ENCODE measurements around the gene MAPK9. TPM values are rescaled to one million over a fixed set of nuclear protein-coding genes. Genes with fewer than 3 reads are reported as not detected.

The MAPK9 gene
- polyA plus RNA-seq, 4 donors, result 34.8 to 48.4 (median 43.9) TPM

DNA sequence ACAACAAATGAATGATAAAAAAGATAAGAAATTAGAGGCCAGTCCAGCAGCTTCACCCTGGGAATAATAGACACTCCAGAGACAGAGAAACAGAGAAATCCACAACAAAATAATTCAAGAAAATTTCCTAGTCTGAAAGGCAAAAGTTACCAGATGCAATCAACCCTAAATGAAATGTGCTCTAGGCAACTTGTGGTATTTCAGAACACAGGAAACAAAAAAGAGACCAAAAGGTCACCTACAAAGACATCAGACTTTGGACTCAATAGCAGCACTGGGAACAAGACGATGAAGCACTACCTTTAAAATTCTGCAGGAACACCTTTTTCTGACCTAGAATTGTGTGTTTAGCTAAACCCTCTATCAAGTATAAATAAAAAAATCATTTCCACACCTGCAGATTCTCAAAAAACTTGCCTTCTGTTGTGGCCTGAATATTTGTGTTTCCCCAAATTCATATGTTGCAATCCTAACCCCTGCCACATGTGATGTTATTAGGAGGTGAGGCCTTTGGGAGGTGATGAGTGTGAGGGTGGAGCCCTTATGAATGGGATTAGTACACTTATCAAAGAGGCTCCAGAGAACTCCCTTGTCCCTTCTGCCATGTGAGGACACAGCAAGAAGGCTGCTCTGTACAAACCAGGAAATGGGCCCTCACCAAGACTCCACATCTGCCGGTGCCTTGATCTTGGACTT lies 5.9 kb upstream of the MAPK9 start:
- DNase-seq (ENCODE audit: low read depth in 4 of 4, low spot score in 3 of 4), result no peak

DNA sequence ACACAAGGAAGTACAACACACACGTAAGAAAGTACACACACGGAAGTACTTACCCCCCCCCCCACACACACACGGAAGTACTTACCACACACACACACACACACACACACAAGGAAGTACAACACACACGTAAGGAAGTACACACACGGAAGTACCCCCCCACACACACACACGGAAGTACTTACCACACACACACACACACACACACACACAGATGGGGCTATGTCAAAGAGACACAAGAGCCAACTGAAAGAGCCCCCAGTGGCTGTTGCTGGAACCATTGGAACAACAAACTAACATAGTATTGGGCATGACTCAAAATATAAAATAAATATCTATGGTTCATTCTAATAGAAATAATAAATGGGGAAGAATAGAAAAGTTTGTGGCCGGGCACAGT lies 4.9 kb upstream of the MAPK9 start:
- DNase-seq (ENCODE audit: low read depth in 4 of 4, low spot score in 3 of 4), result no peak

DNA sequence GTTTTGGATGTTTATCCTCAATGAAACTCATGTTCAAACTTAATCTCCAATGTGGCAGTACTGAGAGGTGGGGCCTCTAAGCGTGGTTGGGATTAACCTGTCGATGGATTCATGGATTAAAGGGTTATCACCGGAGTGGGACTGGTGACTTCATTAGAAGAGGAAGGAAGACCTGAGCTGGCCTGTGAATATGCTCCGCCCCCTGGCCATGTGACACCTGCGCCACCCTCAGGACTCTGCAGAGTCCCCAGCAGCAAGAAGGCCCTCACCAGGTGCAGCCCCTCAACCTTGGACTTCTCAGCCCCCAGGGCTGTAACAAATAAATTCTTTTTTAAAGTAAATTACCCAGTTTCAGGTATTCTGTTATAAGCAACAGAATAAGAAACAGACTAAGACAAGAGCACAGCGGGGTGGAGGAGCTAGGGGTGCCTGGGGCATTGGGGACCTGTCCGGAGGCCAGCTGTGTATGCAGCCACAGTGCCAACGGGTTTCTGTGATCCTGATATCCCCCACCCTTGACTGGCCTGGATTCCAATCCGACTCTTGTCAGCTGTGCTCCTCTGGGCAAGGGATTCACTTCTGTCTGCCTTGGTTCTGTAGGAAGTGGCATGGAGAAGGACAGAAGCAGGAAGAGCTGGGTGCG lies 3.2 kb upstream of the MAPK9 start:
- no peak for DNase-seq (ENCODE audit: low read depth in 4 of 4, low spot score in 3 of 4)

DNA sequence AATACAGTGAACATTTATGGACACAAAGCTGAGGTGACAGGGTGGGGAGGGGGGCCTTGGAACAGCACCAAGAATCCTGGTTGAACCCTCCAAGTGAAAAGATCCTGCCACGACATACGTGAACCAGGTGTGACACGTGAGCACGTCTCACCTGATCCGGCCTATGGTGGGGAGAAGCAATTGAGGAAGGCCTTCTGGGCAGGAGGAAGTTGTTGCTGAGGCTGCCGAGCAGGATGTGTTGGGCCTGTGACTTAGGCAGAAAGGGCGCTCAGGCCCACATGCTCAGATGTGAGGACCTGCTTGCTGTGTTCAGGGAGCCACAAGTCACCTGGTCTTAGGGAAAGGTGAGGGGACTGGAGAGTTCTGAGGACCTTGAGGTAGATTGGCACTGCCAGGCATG lies 2.5 kb upstream of the MAPK9 start:
- no peak for DNase-seq (ENCODE audit: low read depth in 4 of 4, low spot score in 3 of 4)

DNA sequence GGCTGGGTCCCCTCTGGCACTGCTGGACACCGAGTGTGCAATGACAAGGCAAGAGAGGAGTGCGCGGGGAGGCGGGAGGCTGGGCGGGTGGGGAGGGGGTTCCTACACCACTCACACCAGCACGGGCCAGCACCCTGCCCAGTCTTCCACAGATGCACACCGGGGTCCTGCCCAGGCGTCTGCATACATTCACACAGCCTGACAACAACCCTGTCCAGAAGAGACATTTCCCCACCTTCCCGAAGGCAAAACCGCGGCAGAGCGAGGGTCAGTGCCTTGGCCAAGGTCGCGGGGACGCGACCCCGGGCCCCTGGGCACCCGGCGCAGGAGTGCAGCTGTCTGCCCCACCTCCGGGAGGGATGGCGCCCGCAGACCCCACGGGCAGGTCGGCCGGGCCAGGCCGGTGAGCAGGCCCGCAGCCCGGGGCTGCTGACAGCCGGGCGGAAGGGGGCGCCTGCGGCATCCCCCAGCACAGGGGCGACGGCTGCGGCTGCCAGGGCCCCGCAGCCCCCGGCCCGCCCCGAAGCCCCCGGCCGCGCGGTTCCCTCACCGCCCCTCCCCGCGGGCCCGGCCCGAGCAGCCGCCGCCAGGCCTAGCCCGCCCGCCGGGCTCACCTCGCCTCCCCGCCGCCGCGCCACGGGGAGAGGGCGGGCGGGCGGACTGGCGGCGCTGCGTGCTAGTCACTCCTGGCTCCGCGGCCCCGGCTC lies 496 bp downstream of the MAPK9 start:
- no peak for DNase-seq (ENCODE audit: low read depth in 4 of 4, low spot score in 3 of 4)

DNA sequence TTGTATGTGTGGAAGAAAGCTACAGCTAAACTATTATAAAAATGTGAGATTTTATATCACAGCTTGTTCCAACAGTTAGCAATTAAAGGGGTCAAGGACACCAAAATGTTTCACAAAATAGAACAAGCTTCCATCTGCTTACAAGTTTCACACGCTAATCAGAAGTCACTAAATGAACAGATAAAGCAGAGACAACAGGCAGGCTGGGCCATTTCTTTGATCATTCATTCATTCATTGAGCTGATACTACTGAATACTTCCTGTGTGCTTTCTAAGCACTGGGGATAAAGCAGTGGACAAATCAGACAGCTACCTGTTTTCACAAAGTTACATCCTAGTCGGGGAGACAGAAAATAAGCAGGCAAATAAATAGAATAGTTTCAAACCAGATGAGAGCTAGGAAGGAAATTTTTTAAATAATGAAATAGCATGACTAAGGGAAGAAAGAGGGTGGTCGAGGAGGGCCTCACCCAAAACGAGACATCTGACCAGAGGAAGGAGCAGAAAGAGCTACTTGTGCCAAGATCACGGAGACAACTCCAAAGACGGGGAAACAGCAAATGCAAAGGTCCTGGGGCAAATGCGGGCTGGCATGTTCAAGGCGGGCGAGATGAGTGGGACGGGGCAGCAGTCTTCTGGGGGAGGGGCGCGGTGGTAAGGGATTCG lies 1.2 kb downstream of the MAPK9 start:
- no peak for DNase-seq (ENCODE audit: low read depth in 4 of 4, low spot score in 3 of 4)

DNA sequence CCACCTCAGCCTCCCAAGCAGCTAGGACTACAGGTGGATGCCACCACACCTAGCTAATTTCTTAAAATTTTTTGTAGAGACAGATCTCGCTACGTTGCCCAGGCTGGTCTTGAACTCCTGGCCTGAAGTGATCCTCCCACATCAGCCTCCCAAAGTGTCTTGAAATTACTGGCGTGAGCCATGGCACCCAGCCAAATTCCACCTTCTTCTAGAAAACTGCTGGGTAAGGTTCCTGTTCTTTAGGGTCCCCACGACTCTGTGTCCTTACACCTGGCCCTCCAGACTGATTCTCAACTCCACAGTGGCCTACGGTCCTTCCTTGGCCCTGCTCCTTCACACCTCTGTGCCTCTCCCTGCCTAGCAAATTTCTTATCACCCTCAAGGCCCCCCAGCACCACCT lies 1.9 kb downstream of the MAPK9 start:
- no peak for DNase-seq (ENCODE audit: low read depth in 4 of 4, low spot score in 3 of 4)

DNA sequence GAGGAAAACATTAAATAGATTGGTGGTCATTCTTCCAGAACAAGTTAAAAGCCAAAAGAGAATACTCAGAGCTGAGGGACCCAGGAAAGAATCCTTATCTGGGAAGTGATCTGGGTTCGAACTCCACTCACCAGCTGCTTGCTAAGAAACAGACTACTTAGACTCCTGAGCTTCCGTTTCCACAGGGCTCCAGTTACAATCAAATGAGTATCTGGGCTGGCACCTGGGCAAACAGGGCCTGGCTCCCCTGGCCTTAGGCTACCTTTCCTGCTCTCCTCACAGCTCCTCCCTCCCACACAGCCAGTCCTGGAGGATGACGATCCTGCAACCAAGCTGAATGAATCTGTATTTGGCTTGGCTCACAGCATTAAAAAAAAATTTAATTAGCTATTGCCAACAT lies 2.5 kb downstream of the MAPK9 start:
- DNase-seq (ENCODE audit: low read depth in 4 of 4, low spot score in 3 of 4), result no peak

DNA sequence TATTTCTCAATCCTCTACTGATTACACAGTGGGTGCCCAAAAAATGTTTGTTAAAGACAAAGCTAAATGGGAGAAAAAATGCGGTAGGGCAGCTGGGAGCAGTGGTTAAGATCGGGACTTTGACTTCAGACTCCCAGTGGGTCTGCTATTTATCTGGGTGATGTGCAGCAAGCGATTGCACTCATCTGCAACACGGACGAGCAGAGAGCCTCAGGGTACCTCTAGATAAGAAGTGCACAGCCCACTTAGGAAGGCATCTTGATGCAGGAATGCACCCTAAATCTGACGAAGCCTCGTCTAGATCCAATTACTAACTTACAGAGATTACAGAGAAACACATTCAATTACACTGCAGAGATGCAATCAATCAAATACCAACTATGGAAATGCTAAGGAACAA lies 4.0 kb downstream of the MAPK9 start:
- no peak for DNase-seq (ENCODE audit: low read depth in 4 of 4, low spot score in 3 of 4)

DNA sequence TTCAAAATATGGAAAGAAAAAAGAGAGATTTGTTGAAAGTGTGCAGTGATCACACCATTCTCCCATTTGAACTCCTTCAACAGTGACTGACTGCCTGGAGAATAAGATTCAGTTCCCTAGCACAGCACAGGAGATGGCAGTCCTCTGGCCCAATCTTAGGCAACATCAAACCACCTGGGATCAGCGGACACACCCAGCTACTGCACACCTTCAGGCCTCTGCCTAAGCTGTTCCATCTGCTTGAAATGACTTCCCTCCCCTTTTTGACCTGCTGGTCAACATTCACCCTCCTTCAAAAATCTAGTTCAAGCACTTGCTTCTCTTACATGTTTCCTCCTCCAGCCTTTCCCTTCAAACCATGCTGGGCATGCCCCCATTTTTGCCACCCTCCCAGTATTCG lies 4.5 kb downstream of the MAPK9 start:
- DNase-seq (ENCODE audit: low read depth in 4 of 4, low spot score in 3 of 4), result no peak

DNA sequence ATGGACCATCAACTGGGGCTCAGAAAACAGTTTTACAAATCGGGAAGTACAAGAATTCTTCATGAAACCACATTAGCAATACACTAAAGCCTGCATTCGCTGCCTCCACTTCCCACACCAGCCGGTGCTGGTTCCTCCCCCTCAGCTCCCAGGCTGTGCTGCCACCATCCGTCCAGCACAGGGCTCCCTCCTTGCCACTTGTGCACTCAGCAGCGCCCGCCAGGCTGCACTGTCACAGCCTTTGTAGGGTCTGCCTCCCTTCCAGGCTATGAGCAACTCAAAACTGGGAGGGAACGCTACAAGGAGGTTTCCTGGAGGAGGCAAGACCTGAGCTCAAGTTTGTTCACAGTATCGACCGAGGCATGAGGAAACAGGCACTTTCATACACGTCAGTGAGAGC lies 7.7 kb downstream of the MAPK9 start:
- no peak for DNase-seq (ENCODE audit: low read depth in 4 of 4, low spot score in 3 of 4)

DNA sequence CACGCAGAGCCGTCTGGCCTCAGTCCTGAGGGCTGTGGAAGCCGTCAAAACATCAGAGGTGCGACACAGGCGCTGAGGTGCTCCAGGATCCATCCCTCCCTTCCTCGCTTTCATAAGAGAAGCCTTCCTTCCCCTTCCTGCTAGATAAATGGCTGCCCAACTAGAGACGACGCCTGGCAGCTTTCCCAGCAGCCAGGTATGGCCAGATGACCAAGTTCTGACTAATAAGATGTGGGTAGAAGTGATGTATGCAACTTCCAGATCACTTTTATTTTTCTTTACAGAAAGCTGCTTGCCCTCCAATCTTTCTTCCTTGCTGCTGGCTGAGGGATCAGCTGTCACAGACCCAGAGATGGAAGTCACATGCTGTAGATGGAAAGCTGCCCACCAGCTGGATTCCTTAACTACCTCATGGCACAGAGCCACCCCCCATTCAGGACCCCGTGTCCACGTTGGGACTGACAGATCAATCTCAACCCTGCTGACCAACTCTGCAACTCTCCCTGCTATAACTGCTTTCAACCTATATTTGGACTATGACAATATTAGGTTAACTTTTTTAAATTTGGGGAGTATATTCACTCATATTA lies 8.8 kb downstream of the MAPK9 start:
- DNase-seq (ENCODE audit: low read depth in 4 of 4, low spot score in 3 of 4), result no peak

DNA sequence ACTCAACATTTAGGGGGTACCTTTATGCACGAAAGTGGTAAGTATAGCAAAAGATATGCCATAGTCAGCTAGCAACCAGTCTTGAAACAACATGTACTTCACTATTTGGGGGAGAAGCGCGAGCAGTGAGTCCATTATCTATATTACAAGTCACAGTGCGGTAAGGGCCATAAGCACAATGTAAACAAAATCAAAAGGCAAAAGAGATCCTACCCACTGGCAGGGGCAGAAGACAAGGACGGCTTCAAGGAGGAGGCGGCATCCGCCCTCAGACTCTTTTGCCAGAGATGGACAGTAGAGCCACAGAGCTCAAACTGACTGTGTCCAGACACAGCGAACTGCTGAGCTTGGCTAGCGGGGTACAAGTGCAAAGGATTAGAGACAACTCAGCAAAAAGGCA lies 9.6 kb downstream of the MAPK9 start:
- DNase-seq (ENCODE audit: low read depth in 4 of 4, low spot score in 3 of 4), result no peak

DNA sequence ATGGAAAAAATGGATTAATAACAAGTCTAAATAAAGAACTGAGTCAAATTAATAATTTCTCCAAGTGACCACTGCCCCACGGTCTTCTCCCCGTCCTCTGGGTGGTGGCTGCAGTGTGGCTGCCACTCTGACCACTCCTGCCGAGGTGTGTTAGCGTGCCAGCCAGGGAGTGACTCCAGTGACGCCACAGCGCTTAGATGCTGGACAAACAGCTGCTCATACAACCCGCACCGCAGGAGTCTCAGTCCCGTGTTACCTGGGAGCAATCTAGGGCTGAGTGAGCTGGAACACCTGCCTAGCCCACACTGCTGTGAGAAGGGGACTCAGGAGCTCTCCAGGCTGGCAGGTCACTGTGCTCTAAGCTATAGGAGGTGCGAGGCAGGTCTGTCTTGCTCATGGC lies 10.2 kb downstream of the MAPK9 start:
- no peak for DNase-seq (ENCODE audit: low read depth in 4 of 4, low spot score in 3 of 4)

DNA sequence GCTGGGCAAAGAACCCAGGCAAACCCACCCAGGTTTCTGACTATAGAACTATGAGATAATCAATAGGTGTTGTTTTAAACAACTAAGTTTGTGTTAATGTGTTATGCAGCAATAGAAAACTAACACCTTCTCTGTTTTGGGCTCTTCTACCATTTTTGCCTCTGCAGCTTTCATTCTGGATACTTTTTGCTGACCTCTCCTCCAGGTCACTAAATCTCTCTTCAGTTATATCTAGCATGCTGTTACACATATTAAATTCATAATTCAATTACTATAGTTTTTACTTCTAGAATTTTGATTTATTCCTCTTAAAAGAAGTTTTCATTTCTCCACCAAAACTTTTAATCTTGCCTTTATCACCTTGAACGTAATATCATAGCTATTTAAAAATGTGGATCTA lies 17.2 kb downstream of the MAPK9 start:
- DNase-seq (ENCODE audit: low read depth in 4 of 4, low spot score in 3 of 4), result no peak

DNA sequence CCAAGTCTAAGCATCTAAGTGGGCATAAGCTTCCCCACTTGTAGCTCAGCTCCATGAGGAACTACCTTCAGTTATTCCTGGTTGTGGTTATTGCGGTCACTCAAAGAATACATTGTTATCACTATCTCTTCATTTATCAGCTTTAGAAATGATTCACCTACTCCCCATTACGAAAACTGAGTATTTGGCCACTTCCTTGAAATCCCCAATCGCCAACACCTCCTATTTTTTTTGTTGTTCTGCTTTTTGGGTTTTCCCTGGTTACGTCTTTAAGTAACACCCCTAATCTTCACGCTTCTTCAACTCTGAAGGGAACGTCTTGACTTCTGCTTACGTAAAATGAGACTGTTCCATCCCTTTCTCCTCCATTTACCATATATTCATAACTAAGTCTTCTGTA lies 20.7 kb downstream of the MAPK9 start:
- no peak for DNase-seq (ENCODE audit: low read depth in 4 of 4, low spot score in 3 of 4)

DNA sequence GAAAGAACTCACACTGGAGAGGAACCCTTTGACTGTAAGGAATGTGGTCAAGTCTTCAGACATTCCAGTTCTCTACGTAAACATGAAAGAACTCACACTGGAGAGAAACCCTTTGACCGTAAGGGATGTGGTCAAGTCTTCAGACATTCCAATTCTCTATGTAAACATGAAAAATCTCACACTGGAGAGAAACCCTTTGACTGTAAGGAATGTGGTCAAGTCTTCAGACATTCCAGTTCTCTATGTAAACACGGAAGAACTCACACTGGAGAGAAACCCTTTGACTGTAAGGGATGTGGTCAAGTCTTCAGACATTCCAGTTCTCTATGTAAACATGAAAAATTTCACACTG lies 32.6 kb downstream of the MAPK9 start:
- no peak for DNase-seq (ENCODE audit: low read depth in 4 of 4, low spot score in 3 of 4)

DNA sequence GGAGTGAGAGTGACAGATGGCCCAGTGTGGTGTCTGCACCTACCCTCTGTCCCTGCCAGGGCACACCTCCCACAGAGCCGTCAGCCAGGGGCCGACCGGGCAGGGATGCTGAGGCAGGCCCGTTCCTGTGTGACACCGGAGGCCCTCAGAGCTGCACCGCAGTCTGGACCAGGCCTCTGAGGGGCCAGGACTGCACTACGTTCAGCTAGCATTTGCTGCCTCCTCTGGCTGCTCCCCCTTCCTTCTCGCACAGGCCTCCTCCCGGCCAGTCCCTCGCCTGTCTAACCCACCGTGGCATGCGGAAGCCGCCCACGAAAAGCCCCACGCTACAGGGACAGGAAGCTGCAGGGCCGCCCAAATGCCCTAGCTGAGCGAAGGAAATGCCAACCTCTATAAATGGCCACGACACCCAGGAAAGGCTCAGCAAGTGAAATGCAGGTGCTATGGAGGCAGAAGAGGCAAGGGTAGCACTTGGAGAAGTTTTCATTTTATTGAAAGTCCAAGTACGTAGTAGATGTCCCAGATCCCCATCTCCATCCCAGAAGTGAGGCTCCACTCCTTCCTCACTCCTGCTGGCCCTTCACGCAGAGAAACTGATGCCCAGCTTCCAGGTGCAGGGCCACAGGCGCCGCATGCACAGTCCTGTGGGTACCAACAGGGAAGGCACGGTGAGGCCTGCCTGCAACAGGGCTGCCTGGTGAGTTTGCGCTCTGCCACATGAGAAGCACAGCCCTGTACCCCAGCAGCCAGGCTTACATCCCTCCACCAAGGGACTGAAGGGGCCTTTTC lies 38.7 kb downstream of the MAPK9 start:
- DNase-seq (ENCODE audit: low read depth in 4 of 4, low spot score in 3 of 4), result no peak

DNA sequence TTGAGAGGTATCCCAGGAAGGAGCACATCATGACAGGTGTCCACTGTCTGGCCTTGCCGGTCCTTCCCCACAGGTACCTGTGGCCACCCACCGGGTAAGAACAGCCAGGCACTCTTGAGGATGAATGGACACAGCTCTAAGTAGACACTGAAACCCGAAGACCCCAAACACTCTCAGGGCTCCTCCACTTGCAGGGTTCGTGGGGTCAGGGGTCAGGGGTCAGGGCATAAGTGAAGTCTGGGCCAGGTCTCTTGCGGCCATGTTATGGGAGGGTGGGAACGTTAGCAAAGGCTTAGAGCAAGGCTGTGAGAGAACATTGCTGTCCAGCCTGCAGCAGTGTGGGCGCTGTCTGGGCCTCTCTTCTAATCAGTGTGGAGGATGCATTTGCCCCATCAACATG lies 40.0 kb downstream of the MAPK9 start:
- no peak for DNase-seq (ENCODE audit: low read depth in 4 of 4, low spot score in 3 of 4)

DNA sequence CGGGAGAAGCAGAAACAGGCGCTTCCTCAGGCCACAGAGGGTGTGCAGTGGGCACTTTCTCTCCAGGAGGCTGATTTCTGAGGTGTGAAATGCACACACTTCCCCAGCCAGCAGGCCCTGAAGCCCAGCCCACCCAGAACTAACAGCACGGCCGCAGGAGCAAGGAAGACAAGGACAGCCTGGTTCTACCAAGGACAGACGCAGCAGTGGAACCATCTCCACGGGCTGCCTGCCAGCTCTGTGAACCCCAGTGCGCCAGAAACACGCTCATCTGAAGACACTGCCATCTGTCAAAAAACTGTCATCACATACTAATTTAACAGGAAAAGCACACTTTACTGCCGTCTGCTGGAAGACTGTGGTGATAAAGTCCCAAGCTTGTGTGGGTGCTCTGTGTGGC lies 40.7 kb downstream of the MAPK9 start:
- no peak for DNase-seq (ENCODE audit: low read depth in 4 of 4, low spot score in 3 of 4)

DNA sequence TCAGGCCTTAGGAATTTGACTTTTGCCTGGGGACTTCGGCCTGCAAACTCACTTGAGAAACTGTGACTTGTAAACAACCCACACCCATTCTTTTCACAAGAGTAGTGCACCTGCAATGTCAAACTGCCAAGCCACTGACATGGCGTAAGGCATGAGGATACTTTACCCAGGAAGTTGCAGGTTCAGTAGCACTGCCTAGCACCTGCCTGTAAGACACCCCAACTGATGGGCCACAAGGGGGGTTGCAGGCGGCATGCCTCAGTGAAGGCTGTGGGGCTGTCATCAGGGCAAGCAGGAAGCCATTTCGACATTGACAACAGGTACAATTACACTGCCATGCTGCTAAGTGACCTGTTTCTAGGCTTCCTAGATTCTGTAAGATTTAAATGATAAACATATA lies 41.6 kb downstream of the MAPK9 start:
- DNase-seq (ENCODE audit: low read depth in 4 of 4, low spot score in 3 of 4), result no peak

All from right renal pelvis (tissue), 4 donors.